Stimulated activated naive B cell treated with anti-CD40 and anti-IgM and Interleukin-4, amounts not matched to agents 10 μg/mL and 1 μg/mL and 100 μg/mL, for 72 hours (primary cell): Measurements from ENCODE around the gene SDHAF2.

ENCODE experiments used
- ATAC-seq, 2 donors: fragments of 150-1000 bp; cut with Tn5 transposase; replicated peaks; 2 replicates each; pipeline ENCODE4 v1.10.0; 2021; ENCODE audit warnings: moderate library complexity in 1 of 2
- DNase-seq: peaks from one replicate; pipeline ENCODE4 v3.0.0; 2021
- H3K27ac Mint-ChIP-seq: one replicate; pipeline ENCODE4 v1.8.0; 2022; ENCODE audit warnings: mild to moderate bottlenecking, mixed read lengths
- H3K27me3 Mint-ChIP-seq, 2 donors: one replicate each; pipeline ENCODE4 v1.8.0; 2022; ENCODE audit warnings: mixed read lengths in 2 of 2
- H3K36me3 Mint-ChIP-seq, 2 donors: one replicate each; pipeline ENCODE4 v1.8.0; 2022; ENCODE audit warnings: mixed read lengths in 2 of 2, mild to moderate bottlenecking in 1 of 2
- H3K4me1 Mint-ChIP-seq, 2 donors: one replicate each; pipeline ENCODE4 v1.8.0; 2022; ENCODE audit warnings: mixed read lengths in 2 of 2, mild to moderate bottlenecking in 1 of 2
- H3K4me3 Mint-ChIP-seq, 2 donors: one replicate each; pipeline ENCODE4 v1.8.0; 2022; ENCODE audit warnings: mild to moderate bottlenecking in 2 of 2, mixed read lengths in 2 of 2, moderate library complexity in 1 of 2
- H3K9me3 Mint-ChIP-seq, 2 donors: one replicate each; pipeline ENCODE4 v1.8.0; 2022; ENCODE audit warnings: mixed read lengths in 2 of 2, mild to moderate bottlenecking in 1 of 2

Gene SDHAF2

GRCh38 chr11:61488651-61489291, 58.8 kb downstream of the SDHAF2 start:
- no peak overlapping the region for H3K4me3 Mint-ChIP-seq
- no peak for DNase-seq
- no peak for ATAC-seq

GRCh38 chr11:61489833-61490721, 60.2 kb downstream of the SDHAF2 start:
- H3K4me3 Mint-ChIP-seq, result no peak overlapping the region
- no peaks in the 10 kb centered on the region for H3K9me3 Mint-ChIP-seq
- ATAC-seq (no peak), DNase-seq (no peak)
- peaks cover 11 to 12% of the 10 kb centered on the region in 2 donors for H3K36me3 Mint-ChIP-seq
- no peaks in the 10 kb centered on the region for H3K4me1 Mint-ChIP-seq
- peaks cover 0 to 6% of the 10 kb centered on the region in 2 donors for H3K27me3 Mint-ChIP-seq
- no peak overlapping the region for H3K27ac Mint-ChIP-seq

More at GRCh38 chr11:61488651-61489291, 58.8 kb downstream of the SDHAF2 start:
- no peaks in the 10 kb centered on the region for H3K9me3 Mint-ChIP-seq
- no peaks in the 10 kb centered on the region for H3K4me1 Mint-ChIP-seq
- peaks cover 11 to 12% of the 10 kb centered on the region in 2 donors for H3K36me3 Mint-ChIP-seq
- H3K27me3 Mint-ChIP-seq, result peaks cover 0 to 6% of the 10 kb centered on the region in 2 donors
- H3K27ac Mint-ChIP-seq, result no peak overlapping the region

GRCh38 chr11:61491736-61492395, 61.9 kb downstream of the SDHAF2 start:
- no peak for DNase-seq

GRCh38 chr11:61494381-61494961, 64.5 kb downstream of the SDHAF2 start:
- H3K27me3 Mint-ChIP-seq, result peaks cover 0 to 6% of the 10 kb centered on the region in 2 donors
- no peaks in the 10 kb centered on the region for H3K9me3 Mint-ChIP-seq
- no peak overlapping the region for H3K27ac Mint-ChIP-seq
- no peaks in the 10 kb centered on the region for H3K4me1 Mint-ChIP-seq
- no peak overlapping the region for H3K4me3 Mint-ChIP-seq
- DNase-seq, result no peak
- no peaks in the 10 kb centered on the region for H3K36me3 Mint-ChIP-seq
- ATAC-seq, result no peak

More at GRCh38 chr11:61491736-61492395, 61.9 kb downstream of the SDHAF2 start:
- ATAC-seq, result no peak
- H3K36me3 Mint-ChIP-seq, result peaks cover 6 to 8% of the 10 kb centered on the region in 2 donors
- no peaks in the 10 kb centered on the region for H3K9me3 Mint-ChIP-seq
- H3K27ac Mint-ChIP-seq, result no peak overlapping the region
- peaks cover 0 to 6% of the 10 kb centered on the region in 2 donors for H3K27me3 Mint-ChIP-seq
- H3K4me3 Mint-ChIP-seq, result no peak overlapping the region
- no peaks in the 10 kb centered on the region for H3K4me1 Mint-ChIP-seq

GRCh38 chr11:61495801-61496601, 66.1 kb downstream of the SDHAF2 start:
- DNase-seq, result no peak
- Mint-ChIP-seq H3K4me3 (no peak overlapping the region), H3K9me3 (no peaks in the 10 kb centered on the region), H3K4me1 (no peaks in the 10 kb centered on the region), H3K36me3 (no peaks in the 10 kb centered on the region), H3K27ac (no peak overlapping the region), H3K27me3 (peaks cover 0 to 6% of the 10 kb centered on the region in 2 donors)
- ATAC-seq, result no peak
